A549 treated with AZD9567 at 1 μM for 4 hours (cell line): Measurements from ENCODE around the gene CCNF. TPM values are rescaled to one million over a fixed set of nuclear protein-coding genes. Genes with fewer than 3 reads are reported as not detected.

Source experiments
- total RNA-seq: library from RNA; stranded (reverse); fragments of 200-300 nt; extraction: Qiagen RNA extraction; gene quantifications from 5 replicates; pipeline ENCODE4 v1.2.3, GENCODE V29; 2022; ENCODE audit not compliant: insufficient read depth

Gene CCNF, protein sequence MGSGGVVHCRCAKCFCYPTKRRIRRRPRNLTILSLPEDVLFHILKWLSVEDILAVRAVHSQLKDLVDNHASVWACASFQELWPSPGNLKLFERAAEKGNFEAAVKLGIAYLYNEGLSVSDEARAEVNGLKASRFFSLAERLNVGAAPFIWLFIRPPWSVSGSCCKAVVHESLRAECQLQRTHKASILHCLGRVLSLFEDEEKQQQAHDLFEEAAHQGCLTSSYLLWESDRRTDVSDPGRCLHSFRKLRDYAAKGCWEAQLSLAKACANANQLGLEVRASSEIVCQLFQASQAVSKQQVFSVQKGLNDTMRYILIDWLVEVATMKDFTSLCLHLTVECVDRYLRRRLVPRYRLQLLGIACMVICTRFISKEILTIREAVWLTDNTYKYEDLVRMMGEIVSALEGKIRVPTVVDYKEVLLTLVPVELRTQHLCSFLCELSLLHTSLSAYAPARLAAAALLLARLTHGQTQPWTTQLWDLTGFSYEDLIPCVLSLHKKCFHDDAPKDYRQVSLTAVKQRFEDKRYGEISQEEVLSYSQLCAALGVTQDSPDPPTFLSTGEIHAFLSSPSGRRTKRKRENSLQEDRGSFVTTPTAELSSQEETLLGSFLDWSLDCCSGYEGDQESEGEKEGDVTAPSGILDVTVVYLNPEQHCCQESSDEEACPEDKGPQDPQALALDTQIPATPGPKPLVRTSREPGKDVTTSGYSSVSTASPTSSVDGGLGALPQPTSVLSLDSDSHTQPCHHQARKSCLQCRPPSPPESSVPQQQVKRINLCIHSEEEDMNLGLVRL
- total RNA-seq = 22.9 to 25.3 TPM (median 24.4 TPM) in 5 replicates

DNA sequence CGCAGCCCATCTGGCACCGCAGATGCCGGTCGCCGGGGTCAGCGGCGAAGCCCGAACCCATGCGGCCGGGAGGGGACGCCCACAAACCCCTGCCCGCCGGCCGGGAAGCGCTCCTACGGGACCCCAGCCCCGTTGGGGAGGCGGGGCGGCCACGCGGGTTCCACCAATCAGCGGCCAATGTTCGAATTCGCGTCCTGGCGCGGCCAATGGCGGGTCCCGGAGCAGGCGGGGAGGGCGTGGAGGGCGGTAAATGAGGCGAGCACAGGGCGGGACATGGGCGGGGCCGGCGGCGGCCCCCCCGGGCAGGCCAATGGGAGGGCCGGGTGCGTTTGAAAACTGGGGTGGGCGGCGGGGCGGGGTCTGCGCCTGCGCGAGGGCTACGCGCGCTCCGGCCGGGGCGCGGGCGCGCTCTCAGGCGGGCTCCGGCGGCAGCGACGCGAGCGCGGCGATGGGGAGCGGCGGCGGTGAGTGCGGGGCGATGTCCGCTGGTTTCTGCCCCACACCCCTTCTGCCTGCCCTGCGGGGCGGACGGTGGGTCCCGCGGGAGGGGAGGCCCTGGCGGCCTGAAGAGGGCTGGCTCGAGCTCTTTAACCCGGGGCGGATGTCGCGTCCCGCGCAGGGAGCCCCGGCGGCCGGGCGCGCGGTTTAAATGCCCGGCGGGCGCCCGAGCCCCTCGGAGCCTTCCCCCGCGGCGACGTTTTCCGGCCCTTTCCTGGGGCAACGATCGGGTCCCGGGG lies at the start of gene CCNF:
CCNF (plus strand) TSS at position 414 of the 737 bp plus-strand sequence; CDS start at position 449, 35 bp downstream.

DNA sequence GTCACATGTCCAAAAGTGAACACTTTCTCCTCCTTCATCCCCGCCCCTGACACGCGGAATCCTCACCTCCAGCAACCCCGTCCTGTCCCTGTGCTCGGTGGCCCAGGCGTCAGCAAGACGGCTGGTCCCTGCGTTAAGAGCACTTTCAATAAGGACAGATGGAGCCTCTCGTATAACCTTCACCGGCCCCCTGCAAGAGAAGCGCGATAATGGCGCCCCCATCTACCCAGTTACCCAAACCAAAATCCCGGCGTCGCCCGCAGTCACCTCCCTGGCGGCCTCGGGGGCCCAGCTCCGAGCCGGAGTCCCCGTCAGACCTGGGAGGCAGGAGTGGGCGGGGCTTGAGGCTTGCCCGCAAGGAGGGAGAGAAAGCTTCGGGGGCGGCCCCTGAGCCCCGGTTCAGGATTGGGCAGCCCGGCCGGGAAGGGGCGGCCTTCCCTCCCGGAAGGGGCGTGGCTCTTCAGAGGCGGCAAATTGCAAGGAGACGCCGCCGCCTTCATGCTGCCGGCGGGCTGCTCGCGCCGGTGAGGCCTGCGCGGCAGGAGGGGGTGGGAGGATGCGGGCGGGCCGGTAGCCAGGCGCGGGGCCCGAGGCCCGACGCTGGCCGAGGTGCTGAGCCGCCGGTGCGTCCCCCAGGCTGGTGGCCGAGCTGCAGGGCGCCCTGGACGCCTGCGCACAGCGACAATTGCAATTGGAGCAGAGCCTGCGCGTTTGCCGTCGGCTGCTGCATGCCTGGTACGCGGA lies 30.6 kb downstream of the CCNF start, which contains the start of gene TEDC2:
TEDC2 (plus strand) TSS at position 463 of the 744 bp plus-strand sequence; CDS start at position 499, 36 bp downstream.

DNA sequence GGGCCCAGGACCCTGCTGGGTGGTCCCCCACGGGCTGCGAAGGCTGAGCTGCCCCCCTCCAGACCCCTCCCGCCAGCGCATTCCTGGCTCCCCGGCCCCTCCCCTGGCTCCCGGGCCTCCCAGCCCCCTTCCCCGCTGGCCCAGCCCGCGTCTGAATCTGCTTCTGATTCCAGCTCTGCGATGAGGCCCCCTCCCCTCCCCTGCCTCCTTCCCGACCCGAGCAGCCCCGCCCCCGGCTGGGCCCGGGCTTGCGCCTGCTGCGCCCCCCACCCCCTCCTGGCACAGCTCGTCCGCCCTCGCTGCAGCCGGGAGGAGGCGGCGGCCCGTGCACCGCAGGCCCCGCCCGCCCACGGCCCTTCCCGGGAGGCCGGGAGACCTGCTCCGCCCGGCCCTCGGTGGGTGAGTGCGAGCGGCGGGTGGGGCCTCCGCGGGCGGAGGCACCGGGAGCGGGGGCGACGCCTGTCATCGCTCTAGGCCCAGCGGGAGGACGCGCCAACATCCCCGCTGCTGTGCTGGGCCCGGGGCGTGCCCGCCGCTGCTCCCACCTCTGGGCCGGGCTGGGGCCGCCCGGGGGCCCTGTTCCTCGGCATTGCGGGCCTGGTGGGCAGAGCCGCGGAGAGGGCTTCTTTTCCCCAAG lies 41.9 kb downstream of the CCNF start, which contains the start of gene NTN3:
NTN3 (plus strand) TSS at position 282 of the 637 bp plus-strand sequence. CDS start 405 bp downstream, outside the sequence.

DNA sequence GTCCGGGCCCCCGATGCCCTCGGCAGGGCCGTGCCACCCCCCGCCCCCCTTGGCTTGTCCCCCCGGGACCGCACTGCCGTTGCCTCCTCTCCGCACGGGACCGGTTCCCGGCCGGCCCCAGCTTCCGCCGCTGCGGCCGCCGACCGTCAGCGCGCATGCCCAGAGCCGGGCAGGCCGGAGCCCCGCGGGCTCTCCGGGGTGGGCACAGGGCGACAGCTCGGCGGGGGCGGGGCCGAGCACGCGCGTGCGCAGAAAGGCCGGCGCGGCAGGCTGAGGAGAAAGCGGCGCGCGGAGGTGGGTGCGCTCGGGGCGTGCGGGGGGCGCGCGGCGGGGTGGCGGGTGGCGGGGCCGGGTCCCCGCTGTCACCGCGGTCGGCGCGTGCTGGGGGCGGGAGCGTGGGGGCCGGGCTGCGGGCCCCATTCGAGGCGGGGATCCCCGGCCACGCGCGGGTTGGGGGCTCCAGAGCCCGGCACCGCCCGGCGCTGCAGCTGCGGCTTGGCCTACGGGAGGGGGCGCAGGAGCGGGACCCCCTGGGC lies 45.7 kb downstream of the CCNF start, which contains the start of gene TBC1D24:
TBC1D24 (plus strand) TSS at position 251 of the 536 bp plus-strand sequence. CDS start 21,022 bp downstream, outside the sequence.

Other genes starting within 250 kb of the CCNF start
- 0.51 to 1.3 TPM (median 1.0 TPM) in 5 replicates for gene CASKIN1, start 232.8 kb upstream of the CCNF start, total RNA-seq
- 37.8 to 54.5 TPM (median 49.8 TPM) in 5 replicates for gene MLST8, start 224.0 kb upstream of the CCNF start, total RNA-seq
- gene BRICD5, start 218.6 kb upstream of the CCNF start, total RNA-seq = 5.1 to 6.7 TPM (median 5.5 TPM) in 5 replicates
- gene PGP, start 214.6 kb upstream of the CCNF start, total RNA-seq = 19.4 to 35.2 TPM (median 33.3 TPM) in 5 replicates
- 18.3 to 29.3 TPM (median 28.6 TPM) in 5 replicates for gene E4F1, start 205.9 kb upstream of the CCNF start, total RNA-seq
- gene DNASE1L2, start 193.0 kb upstream of the CCNF start, total RNA-seq = 1.5 to 1.8 TPM (median 1.7 TPM) in 4 of 5 replicates, not detected in the other
- 57.1 to 95.2 TPM (median 91.7 TPM) in 5 replicates for gene ECI1, start 177.9 kb upstream of the CCNF start, total RNA-seq
- gene RNPS1, start 161.3 kb upstream of the CCNF start, total RNA-seq = 262 to 276 TPM (median 270 TPM) in 5 replicates
- gene ABCA3, start 88.7 kb upstream of the CCNF start, total RNA-seq = 16.8 to 22.0 TPM (median 20.5 TPM) in 5 replicates
- gene TEDC2, start 30.7 kb downstream of the CCNF start, total RNA-seq = 16.9 to 23.5 TPM (median 22.4 TPM) in 5 replicates
- gene NTN3, start 41.9 kb downstream of the CCNF start, total RNA-seq = 0.03 to 0.06 TPM (median 0.05 TPM) in 4 of 5 replicates, not detected in the other
- 5.2 to 10.0 TPM (median 9.2 TPM) in 5 replicates for gene TBC1D24, start 45.7 kb downstream of the CCNF start, total RNA-seq
- gene ATP6V0C, start 84.5 kb downstream of the CCNF start, total RNA-seq = 136 to 293 TPM (median 242 TPM) in 5 replicates
- gene AMDHD2, start 90.9 kb downstream of the CCNF start, total RNA-seq = 18.8 to 29.9 TPM (median 27.7 TPM) in 5 replicates
- 0.08 to 0.13 TPM (median 0.09 TPM) in 3 of 5 replicates, not detected in the others for gene CEMP1, start 102.0 kb downstream of the CCNF start, total RNA-seq
- 22.7 to 27.3 TPM (median 23.8 TPM) in 5 replicates for gene PDPK1, start 108.6 kb downstream of the CCNF start, total RNA-seq